Testis (tissue), 3 donors: Measurements from ENCODE around the gene RCAN3. TPM values are rescaled to one million over a fixed set of nuclear protein-coding genes. Genes with fewer than 3 reads are reported as not detected.

Experiments used
- DNase-seq: peaks from one replicate; pipeline ENCODE4 v3.0.0-alpha.2; 2019
- H3K27ac ChIP-seq, 2 donors: fragments of 200-600 bp; sonication (generic); one replicate each; pipeline ENCODE4 v1.5.1; 2019
- H3K27me3 ChIP-seq: fragments of 200-600 bp; sonication (generic); one replicate; pipeline ENCODE4 v1.5.1; 2019
- H3K36me3 ChIP-seq: fragments of 200-600 bp; sonication (generic); one replicate; pipeline ENCODE4 v1.5.1; 2017; ENCODE audit warnings: low read depth; ENCODE audit errors: missing control alignments
- H3K4me1 ChIP-seq: fragments of 200-600 bp; sonication (generic); one replicate; pipeline ENCODE4 v1.5.1; 2019
- H3K4me3 ChIP-seq, 2 donors: fragments of 200-600 bp; sonication (generic); one replicate each; pipeline ENCODE4 v1.5.1; 2017 to 2019
- H3K9me3 ChIP-seq: fragments of 200-600 bp; sonication (generic); one replicate; pipeline ENCODE4 v1.5.1; 2017
- CTCF ChIP-seq, 3 experiments: fragments of 450-650 bp in 2 of 3; fragments of 200-600 bp in 1 of 3; sonication (generic) in 1 of 3; IDR thresholded peaks; one replicate each; pipeline ENCODE4 v1.5.1; 2016 to 2019; ENCODE audit warnings: antibody characterized with exemption in 3 of 3, mild to moderate bottlenecking in 2 of 3, moderate library complexity in 1 of 3
- POLR2A ChIP-seq: fragments of 450-650 bp; IDR thresholded peaks from one replicate; pipeline ENCODE4 v1.6.1; 2017; ENCODE audit warnings: antibody characterized with exemption, mild to moderate bottlenecking, moderate library complexity
- WGBS, 2 donors: methylation state at CpG; one replicate each; pipeline ENCODE4 v1.1.5; 2018; 5-methylcytosine and 5-hydroxymethylcytosine counted together
- intact Hi-C: fragments of 100-400 bp; cut with DNase I; formaldehyde crosslinking; loops from one replicate; pipeline ENCODE4 v1.15.1; 2023; ENCODE audit warnings: low total_unique reads
- polyA plus RNA-seq: library from polyadenylated mRNA; stranded (reverse); fragments of 350-450 nt; fragmentation: Illumina TruSeq; extraction: RNeasy Lipid Tissue Mini Kit (QIAGEN cat#74804); gene quantifications from one replicate; pipeline ENCODE4 v1.2.3, GENCODE V29; 2014; ENCODE audit warnings: low read depth, low replicate concordance; ENCODE audit not compliant: insufficient read depth
- total RNA-seq, 2 donors: library from RNA; depleted of rRNA; stranded (reverse); fragments of >200 nt; gene quantifications; one replicate each; pipeline ENCODE4 v1.2.3, GENCODE V29; 2016

Gene RCAN3
- total and polyA plus RNA-seq, 3 donors from 2014 or later, result 4.2 to 8.0 (median 7.9) TPM

DNA sequence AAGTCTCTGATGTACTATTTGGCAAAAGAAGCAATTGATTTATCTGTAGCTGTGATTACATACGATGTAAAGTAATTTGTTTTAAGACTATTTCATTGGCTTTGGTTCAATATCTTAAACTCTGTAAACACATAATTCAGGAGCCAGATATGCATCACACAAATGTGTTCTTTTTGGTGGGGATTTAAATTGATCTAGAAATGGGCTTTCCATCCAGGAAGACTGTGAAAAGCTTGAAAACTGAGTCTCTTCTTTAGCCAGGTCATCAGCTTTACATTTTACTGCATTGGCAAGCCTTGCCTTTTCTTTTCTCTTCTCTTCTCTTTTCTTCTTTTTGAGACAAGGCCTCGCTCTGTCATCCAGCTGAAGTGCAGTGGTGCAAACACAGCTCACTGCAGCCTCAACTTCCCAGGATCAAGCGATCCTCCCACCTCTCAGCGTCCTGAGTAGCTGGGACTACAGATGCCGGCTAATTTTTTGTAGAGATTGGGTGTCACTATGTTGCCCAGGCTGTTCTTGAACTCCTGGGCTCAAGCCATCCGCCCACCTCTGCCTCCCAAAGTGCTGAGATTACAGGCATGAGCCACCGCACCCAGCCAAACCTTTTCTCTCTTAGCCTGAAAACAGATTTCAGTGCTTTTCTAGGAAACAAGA lies 1.4 kb downstream of the RCAN3 start:
- Histone ChIP-seq H3K9me3 (no peaks in the 10 kb centered on the region), H3K27me3 (no peaks in the 10 kb centered on the region), H3K27ac (no peak overlapping the region), H3K4me1 (peaks cover 5% of the 10 kb centered on the region), H3K36me3 (no peaks in the 10 kb centered on the region), H3K4me3 (no peak overlapping the region)
- TF ChIP-seq POLR2A, result no peak
- no peak for TF ChIP-seq CTCF (IDR thresholded peaks at IDR 0.05)
- no peak for DNase-seq
- WGBS, 2 donors, result 41 to 55% methylated on average over 7 of the region's 7 CpGs
- intact Hi-C loops, result no loop called here

GRCh38 chr1:24504560-24504959 lies 1.9 kb downstream of the RCAN3 start:
- no peak overlapping the region for H3K27ac ChIP-seq
- no peaks in the 10 kb centered on the region for H3K36me3 ChIP-seq
- 66 to 68% methylated on average over 4 of the region's 4 CpGs for WGBS, 2 donors

DNA sequence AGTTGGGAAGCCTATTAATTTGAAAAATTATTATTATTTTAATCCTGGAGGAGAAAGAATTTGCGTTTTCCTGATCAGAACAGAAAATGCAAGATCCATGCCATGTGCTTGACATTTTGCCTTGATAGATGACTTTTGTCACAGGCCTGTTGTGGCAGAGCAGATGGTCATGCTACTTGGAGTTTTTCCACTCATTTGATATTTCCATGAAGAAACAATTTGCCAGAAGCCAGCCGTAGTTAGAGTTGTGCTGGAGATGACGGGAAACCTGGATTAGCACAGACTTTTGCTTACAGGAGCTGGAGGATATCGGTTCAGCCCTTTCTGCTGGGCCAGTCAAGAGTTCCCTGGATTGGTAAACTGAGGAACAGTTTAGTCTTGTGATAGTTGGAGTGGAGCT lies 3.2 kb downstream of the RCAN3 start:
- intact Hi-C loops, result no loop called here
- Histone ChIP-seq H3K36me3 (no peaks in the 10 kb centered on the region), H3K4me3 (no peak overlapping the region), H3K4me1 (peaks cover 5% of the 10 kb centered on the region), H3K27me3 (no peaks in the 10 kb centered on the region), H3K9me3 (no peaks in the 10 kb centered on the region), H3K27ac (no peak overlapping the region)
- 85 to 92% methylated on average over 4 of the region's 4 CpGs for WGBS, 2 donors
- TF ChIP-seq POLR2A, result no peak
- TF ChIP-seq CTCF (IDR thresholded peaks at IDR 0.05), result no peak
- no peak for DNase-seq

More at GRCh38 chr1:24504560-24504959, 1.9 kb downstream of the RCAN3 start:
- intact Hi-C loops, result no loop called here
- peaks cover 5% of the 10 kb centered on the region for H3K4me1 ChIP-seq
- H3K4me3 ChIP-seq, result no peak overlapping the region
- no peaks in the 10 kb centered on the region for H3K9me3 ChIP-seq
- no peak for DNase-seq
- TF ChIP-seq CTCF (IDR thresholded peaks at IDR 0.05) (no peak), POLR2A (no peak)
- no peaks in the 10 kb centered on the region for H3K27me3 ChIP-seq

DNA sequence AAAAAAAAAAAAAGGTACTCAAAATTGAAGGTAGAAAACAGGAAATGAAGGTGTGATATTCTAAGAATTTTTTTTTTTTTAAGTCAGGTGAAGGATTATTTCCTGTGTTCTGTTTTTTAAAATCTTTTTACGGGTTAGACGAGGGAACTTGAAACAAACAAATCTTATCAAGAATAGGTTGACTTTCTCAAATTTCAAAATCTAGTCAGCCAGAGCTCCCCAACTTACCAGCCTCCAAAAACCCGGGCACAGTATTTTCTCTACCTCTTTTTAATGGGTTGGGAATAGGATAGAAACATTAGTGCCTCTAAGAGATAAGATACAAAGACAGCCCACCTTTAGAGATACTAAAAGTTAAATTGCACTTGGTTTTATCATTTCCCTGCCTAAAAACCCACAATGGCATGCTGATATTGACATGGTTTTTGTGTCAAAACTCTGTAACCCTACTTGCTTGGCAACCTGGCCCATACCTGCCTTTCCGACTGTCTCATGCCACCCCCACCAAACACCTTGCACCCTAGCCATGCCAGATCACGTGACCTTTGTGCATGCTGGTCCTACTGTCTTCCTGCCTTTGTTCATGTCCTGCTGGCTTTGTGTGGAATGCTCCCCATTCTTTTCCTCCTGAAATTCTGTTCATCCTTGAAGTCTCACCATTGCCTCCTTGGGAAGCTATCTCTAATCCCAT lies 4.2 kb downstream of the RCAN3 start:
- Histone ChIP-seq H3K9me3 (no peaks in the 10 kb centered on the region), H3K27ac (no peak overlapping the region), H3K27me3 (no peaks in the 10 kb centered on the region), H3K4me1 (peaks cover 5% of the 10 kb centered on the region), H3K36me3 (no peaks in the 10 kb centered on the region), H3K4me3 (no peak overlapping the region)
- 79 to 82% methylated on average over 5 of the region's 5 CpGs for WGBS, 2 donors
- intact Hi-C loops, result no loop called here
- no peak for TF ChIP-seq CTCF (IDR thresholded peaks at IDR 0.05)
- TF ChIP-seq POLR2A, result no peak
- no peak for DNase-seq
